ENCODE data around the gene C6orf89. TPM values are rescaled to one million over a fixed set of nuclear protein-coding genes. Genes with fewer than 3 reads are reported as not detected.

C6orf89 gene
- total RNA-seq, 1 experiment from 2014 or later = 11.8 TPM

DNA sequence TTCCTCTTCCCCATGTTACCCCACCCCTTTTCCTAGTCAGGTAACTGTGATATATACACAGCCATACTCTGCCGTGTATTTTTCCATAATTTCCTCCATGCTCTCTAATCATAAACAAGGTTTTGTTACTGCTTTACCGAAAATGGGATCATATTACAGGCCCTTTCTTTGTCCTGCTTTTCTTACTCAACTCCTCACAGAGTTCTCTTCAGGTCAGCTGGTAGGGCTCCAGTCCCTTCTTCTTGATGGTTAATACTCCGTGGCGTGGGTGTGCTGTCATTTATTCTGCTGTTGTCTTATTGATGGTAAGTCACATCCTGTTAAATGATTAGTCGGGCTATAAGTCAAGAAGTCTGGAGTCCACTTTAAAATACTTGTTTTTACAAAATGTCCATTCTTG lies 43.9 kb downstream of the C6orf89 start:
- DNase-seq = no peak
- Histone ChIP-seq H2AFZ (ENCODE audit: low read length) (no peak overlapping the region), H2BK15ac (ENCODE audit: low read depth, low read length) (no peak overlapping the region), H3K4ac (ENCODE audit: low read depth, low read length) (no peak overlapping the region), H4K91ac (ENCODE audit: insufficient read length, low read depth, low read length) (no peak overlapping the region), H3T11ph (ENCODE audit: low read length) (no peak overlapping the region), H2BK120ac (ENCODE audit: low read depth, low read length, poor library complexity, severe bottlenecking) (no peak overlapping the region), H3K27ac (ENCODE audit: insufficient read length, low read depth, low read length) (no peak overlapping the region), H2BK12ac (ENCODE audit: insufficient read length, low read depth, low read length) (no peak overlapping the region), H3K79me1 (ENCODE audit: insufficient read depth, low read depth, low read length, poor library complexity, severe bottlenecking) (no peaks in the 10 kb centered on the region), H4K5ac (ENCODE audit: insufficient read length, low read depth, low read length) (no peak overlapping the region), H3K18ac (ENCODE audit: insufficient read length, low read depth, low read length) (no peak overlapping the region), H3K56ac (ENCODE audit: insufficient read length, low read depth, low read length) (no peak overlapping the region), H2BK5ac (ENCODE audit: insufficient read length, low read length) (no peak overlapping the region), H3K9ac (ENCODE audit: extremely low read depth, insufficient read length, low read length) (no peak overlapping the region), H3K4me2 (ENCODE audit: insufficient read depth, insufficient read length, low read length) (no peak overlapping the region), H4K20me1 (ENCODE audit: control insufficient read depth, insufficient read depth, insufficient read length) (no peaks in the 10 kb centered on the region), H3K9me3 (ENCODE audit: control insufficient read depth, low read depth, low read length) (no peaks in the 10 kb centered on the region), H4K8ac (replicated peaks; ENCODE audit: insufficient read length, low read depth, low read length) (no peak overlapping the region), H3K14ac (ENCODE audit: insufficient read depth, low read length) (no peak overlapping the region), H2AK5ac (ENCODE audit: insufficient read length, low read length) (no peak overlapping the region), H3K23ac (ENCODE audit: insufficient read length, low read depth, low read length) (no peak overlapping the region), H3K27me3 (ENCODE audit: insufficient read depth, low read length) (no peaks in the 10 kb centered on the region), H3K79me2 (ENCODE audit: insufficient read depth, low read length) (no peaks in the 10 kb centered on the region), H3K23me2 (ENCODE audit: insufficient read length, low read depth, low read length, poor library complexity, severe bottlenecking) (no peaks in the 10 kb centered on the region), H2BK20ac (ENCODE audit: low read depth, low read length, poor library complexity, severe bottlenecking) (no peak overlapping the region), H3K4me1 (ENCODE audit: insufficient read depth, low read length) (no peaks in the 10 kb centered on the region)
- no CpG with 5 or more reads among the region's 5 CpGs for WGBS (ENCODE audit: extremely low coverage, insufficient read length, low lambda C conversion rate)
- Mint-ChIP-seq H3K9me3 (no peaks in the 10 kb centered on the region), H3K4me1 (peaks cover 2 to 6% of the 10 kb centered on the region in 2 experiments; a peak in 2 of 4 replicates), H3K36me3 (ENCODE audit: insufficient read depth in 1 of 3, low read depth in 3 of 3) (no peaks in the 10 kb centered on the region), H3K4me3 (no peak overlapping the region), H3K27ac (no peak overlapping the region), H3K27me3 (ENCODE audit: low read depth) (peaks cover 3% of the 10 kb centered on the region)
- TF ChIP-seq, protein P1, sequence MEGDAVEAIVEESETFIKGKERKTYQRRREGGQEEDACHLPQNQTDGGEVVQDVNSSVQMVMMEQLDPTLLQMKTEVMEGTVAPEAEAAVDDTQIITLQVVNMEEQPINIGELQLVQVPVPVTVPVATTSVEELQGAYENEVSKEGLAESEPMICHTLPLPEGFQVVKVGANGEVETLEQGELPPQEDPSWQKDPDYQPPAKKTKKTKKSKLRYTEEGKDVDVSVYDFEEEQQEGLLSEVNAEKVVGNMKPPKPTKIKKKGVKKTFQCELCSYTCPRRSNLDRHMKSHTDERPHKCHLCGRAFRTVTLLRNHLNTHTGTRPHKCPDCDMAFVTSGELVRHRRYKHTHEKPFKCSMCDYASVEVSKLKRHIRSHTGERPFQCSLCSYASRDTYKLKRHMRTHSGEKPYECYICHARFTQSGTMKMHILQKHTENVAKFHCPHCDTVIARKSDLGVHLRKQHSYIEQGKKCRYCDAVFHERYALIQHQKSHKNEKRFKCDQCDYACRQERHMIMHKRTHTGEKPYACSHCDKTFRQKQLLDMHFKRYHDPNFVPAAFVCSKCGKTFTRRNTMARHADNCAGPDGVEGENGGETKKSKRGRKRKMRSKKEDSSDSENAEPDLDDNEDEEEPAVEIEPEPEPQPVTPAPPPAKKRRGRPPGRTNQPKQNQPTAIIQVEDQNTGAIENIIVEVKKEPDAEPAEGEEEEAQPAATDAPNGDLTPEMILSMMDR (conservative IDR thresholded peaks at IDR 0.05) = no peak

Data from H9 (cell line).